SK-N-MC (cell line): ENCODE results near the gene ALG12.

Experiments used
- EZH2 ChIP-seq: fragments of 200-600 bp; sonication (generic); IDR thresholded peaks from one replicate; pipeline ENCODE4 v1.6.1; 2017; ENCODE audit warnings: antibody characterized with exemption
- POLR2AphosphoS5 ChIP-seq: IDR thresholded peaks from 2 replicates; pipeline ENCODE4 v1.6.1; 2012; ENCODE audit warnings: mild to moderate bottlenecking, low read depth, low read length, borderline replicate concordance

- no peak for TF ChIP-seq POLR2AphosphoS5
- no peak for TF ChIP-seq EZH2
Measured at GRCh38 chr22:49921508-49922278, 3.5 kb upstream of the ALG12 start.
